GM12878 (cell line): Measurements from ENCODE around the gene MYD88. TPM values are rescaled to one million over a fixed set of nuclear protein-coding genes. Genes with fewer than 3 reads are reported as not detected.

ENCODE experiments used
- BCL3 ChIP-seq: IDR thresholded peaks from 2 replicates; pipeline ENCODE4 v1.6.1; 2011; ENCODE audit warnings: borderline replicate concordance, low read depth, mild to moderate bottlenecking, moderate library complexity, low read length; ENCODE audit not compliant: insufficient read depth, poor library complexity, severe bottlenecking
- BCLAF1 ChIP-seq: fragments of 450-650 bp; IDR thresholded peaks from 2 replicates; pipeline ENCODE4 v1.6.1; 2017; ENCODE audit warnings: antibody characterized with exemption, mild to moderate bottlenecking, moderate library complexity
- CBFB ChIP-seq: IDR thresholded peaks from 2 replicates; pipeline ENCODE4 v1.6.1; 2016; ENCODE audit warnings: antibody characterized with exemption, low read depth
- ETV6 ChIP-seq, 2 experiments: fragments of 450-650 bp in 1 of 2; IDR thresholded peaks in 1 of 2; conservative IDR thresholded peaks in 1 of 2; 2 replicates each; pipeline ENCODE4 v1.6.1; 2014; ENCODE audit warnings: antibody characterized with exemption in 1 of 2, borderline replicate concordance in 1 of 2, low read depth in 1 of 2, mild to moderate bottlenecking in 1 of 2, moderate library complexity in 1 of 2
- FOXK2 ChIP-seq: fragments of 450-650 bp; IDR thresholded peaks from 2 replicates; pipeline ENCODE4 v1.6.1; 2017; ENCODE audit warnings: mild to moderate bottlenecking, moderate library complexity
- JUNB ChIP-seq: IDR thresholded peaks from 2 replicates; pipeline ENCODE4 v1.6.1; 2016; ENCODE audit warnings: antibody characterized with exemption, mild to moderate bottlenecking
- RUNX3 ChIP-seq: IDR thresholded peaks from 2 replicates; pipeline ENCODE4 v1.6.1; 2012; ENCODE audit warnings: low read length, inconsistent platforms
- ZNF384 ChIP-seq: IDR thresholded peaks from 2 replicates; pipeline ENCODE4 v1.6.1; 2012; ENCODE audit warnings: low read depth, mild to moderate bottlenecking, low read length, improper control_type of control experiment, borderline replicate concordance
- ZZZ3 ChIP-seq: IDR thresholded peaks from 2 replicates; pipeline ENCODE4 v1.6.1; 2011; ENCODE audit warnings: low read depth; ENCODE audit not compliant: control insufficient read depth, insufficient read length
- polyA plus RNA-seq, 11 experiments: library from polyadenylated mRNA; depleted of rRNA in 4 of 11; unstranded in 6 of 11; stranded (reverse) in 5 of 11; fragments of >200 nt; fragmentation: Nextera tagmentation in 4 of 11; fragmentation: Illumina TruSeq in 1 of 11; extraction: Ambion mirVana in 4 of 11; extraction: Trizol in 1 of 11; gene quantifications; 1 replicate in 1 of 11; 2 replicates in 10 of 11; pipeline versions ENCODE4 v1.2.1 to v1.2.3, GENCODE V29; 2011 to 2016; ENCODE audit warnings: inconsistent platforms in 2 of 11, missing spikeins in 2 of 11, low read depth in 1 of 11
- small RNA-seq: library from RNA; depleted of rRNA; stranded (forward); fragments of <200 nt; gene quantifications from one replicate; pipeline ENCODE3, GENCODE V24; 2014
- total RNA-seq, 4 experiments: library from RNA; depleted of rRNA in 3 of 4; stranded (reverse); fragments of >200 nt in 3 of 4; fragmentation: Illumina TruSeq in 1 of 4; extraction: Trizol in 1 of 4; gene quantifications; 2 replicates each; pipeline versions ENCODE4 v1.2.1 to v1.2.3, GENCODE V29; 2013 to 2021

MYD88 gene
- total and polyA plus RNA-seq, 10 of the 15 experiments (the other 5 are each of a cell fraction or from before 2014, with no cell fraction given), result 5.5 to 84.8 (median 67.5) TPM

- TF ChIP-seq BCLAF1 (no peak), RUNX3 (no peak), CBFB (no peak), ZZZ3 (no peak), ZNF384 (no peak), FOXK2 (no peak), JUNB (no peak), BCL3 (no peak), ETV6 (conservative IDR thresholded peaks at IDR 0.05 in 1 of 2, IDR thresholded peaks at IDR 0.05 in 1 of 2; ENCODE audit: borderline replicate concordance in 1 of 2, low read depth in 1 of 2) (no peak)
These were observed 52.0 kb downstream of the MYD88 start (continued) for GRCh38 chr3:38190481-38190881.

Small RNAs within 50 kb of the gene (small RNA-seq; reads per million reads assigned to genes)
- gene RF00019, result not detected

Other genes starting within 250 kb of the MYD88 start
Only the 7 nearest of the 8 such genes appear.
- 3.4 and 3.9 TPM in 2 replicates for gene VILL, start 147.9 kb upstream of the MYD88 start, total RNA-seq (2014; rRNA removed)
- 1.3 and 1.9 TPM in 2 replicates for gene VILL, start 147.9 kb upstream of the MYD88 start, total RNA-seq (2014; rRNA removed; fragmentation: Illumina TruSeq; extraction: Trizol)
- gene VILL, start 147.9 kb upstream of the MYD88 start, total RNA-seq (2021), result 3.7 and 4.1 TPM in 2 replicates
- 3.1 and 5.4 TPM in 2 replicates for gene VILL, start 147.9 kb upstream of the MYD88 start, polyA plus RNA-seq (2011; rRNA removed)
- 0.41 and 1.4 TPM in 2 replicates for gene VILL, start 147.9 kb upstream of the MYD88 start, polyA plus RNA-seq (2014; fragmentation: Illumina TruSeq; extraction: Trizol)
- gene VILL, start 147.9 kb upstream of the MYD88 start, polyA plus RNA-seq (2014; fragmentation: Nextera tagmentation; extraction: Ambion mirVana), result under 1 TPM in 1 of 2 experiments, not detected in 1; 0.15 TPM
- 4.2 and 4.3 TPM in 2 replicates for gene VILL, start 147.9 kb upstream of the MYD88 start, polyA plus RNA-seq (2014; rRNA removed)
- 1 to 10 TPM; 2.1 TPM for gene VILL, start 147.9 kb upstream of the MYD88 start, polyA plus RNA-seq (2016; fragmentation: Nextera tagmentation; extraction: Ambion mirVana)
- 0.73 and 1.2 TPM in 2 replicates for gene PLCD1, start 109.0 kb upstream of the MYD88 start, total RNA-seq (2014; rRNA removed)
- gene PLCD1, start 109.0 kb upstream of the MYD88 start, total RNA-seq (2014; rRNA removed; fragmentation: Illumina TruSeq; extraction: Trizol), result 0.55 and 0.89 TPM in 2 replicates
- gene PLCD1, start 109.0 kb upstream of the MYD88 start, total RNA-seq (2021), result 1.6 and 2.4 TPM in 2 replicates
- gene PLCD1, start 109.0 kb upstream of the MYD88 start, polyA plus RNA-seq (2011; rRNA removed), result 1.8 and 3.5 TPM in 2 replicates
- gene PLCD1, start 109.0 kb upstream of the MYD88 start, polyA plus RNA-seq (2014; fragmentation: Illumina TruSeq; extraction: Trizol), result 0.32 and 1.0 TPM in 2 replicates
- under 1 TPM in 1 of 2 experiments, not detected in 1; 0.20 TPM for gene PLCD1, start 109.0 kb upstream of the MYD88 start, polyA plus RNA-seq (2014; fragmentation: Nextera tagmentation; extraction: Ambion mirVana)
- 1.5 and 3.9 TPM in 2 replicates for gene PLCD1, start 109.0 kb upstream of the MYD88 start, polyA plus RNA-seq (2014; rRNA removed)
- gene PLCD1, start 109.0 kb upstream of the MYD88 start, polyA plus RNA-seq (2016; fragmentation: Nextera tagmentation; extraction: Ambion mirVana), result 1 to 10 TPM; 1.2 to 2.0 TPM
- gene DLEC1, start 99.5 kb upstream of the MYD88 start, total RNA-seq (2014; rRNA removed), result not detected in 2 replicates
- gene DLEC1, start 99.5 kb upstream of the MYD88 start, total RNA-seq (2014; rRNA removed; fragmentation: Illumina TruSeq; extraction: Trizol), result 0.04 TPM in 1 of 2 replicates, not detected in the other
- gene DLEC1, start 99.5 kb upstream of the MYD88 start, total RNA-seq (2021), result 0.08 TPM in 2 replicates
- 0.03 and 0.05 TPM in 2 replicates for gene DLEC1, start 99.5 kb upstream of the MYD88 start, polyA plus RNA-seq (2011; rRNA removed)
- gene DLEC1, start 99.5 kb upstream of the MYD88 start, polyA plus RNA-seq (2014; fragmentation: Illumina TruSeq; extraction: Trizol), result not detected in 2 replicates
- under 1 TPM; 0.07 to 0.14 TPM for gene DLEC1, start 99.5 kb upstream of the MYD88 start, polyA plus RNA-seq (2014; fragmentation: Nextera tagmentation; extraction: Ambion mirVana)
- 0.03 and 0.04 TPM in 2 replicates for gene DLEC1, start 99.5 kb upstream of the MYD88 start, polyA plus RNA-seq (2014; rRNA removed)
- gene DLEC1, start 99.5 kb upstream of the MYD88 start, polyA plus RNA-seq (2016; fragmentation: Nextera tagmentation; extraction: Ambion mirVana), result under 1 TPM in 1 of 2 experiments, not detected in 1; 0.29 TPM
- 41.9 and 56.5 TPM in 2 replicates for gene ACAA1, start 1.5 kb upstream of the MYD88 start, total RNA-seq (2014; rRNA removed)
- gene ACAA1, start 1.5 kb upstream of the MYD88 start, total RNA-seq (2014; rRNA removed; fragmentation: Illumina TruSeq; extraction: Trizol), result 41.0 and 43.3 TPM in 2 replicates
- gene ACAA1, start 1.5 kb upstream of the MYD88 start, total RNA-seq (2021), result 65.6 and 68.1 TPM in 2 replicates
- gene ACAA1, start 1.5 kb upstream of the MYD88 start, polyA plus RNA-seq (2011; rRNA removed), result 54.9 and 85.4 TPM in 2 replicates
- gene ACAA1, start 1.5 kb upstream of the MYD88 start, polyA plus RNA-seq (2014; fragmentation: Illumina TruSeq; extraction: Trizol), result 24.5 and 51.5 TPM in 2 replicates
- 10 to 100 TPM in 1 of 2 experiments, 1 to 10 TPM in 1; 5.7 to 12.6 TPM for gene ACAA1, start 1.5 kb upstream of the MYD88 start, polyA plus RNA-seq (2014; fragmentation: Nextera tagmentation; extraction: Ambion mirVana)
- 79.2 and 90.2 TPM in 2 replicates for gene ACAA1, start 1.5 kb upstream of the MYD88 start, polyA plus RNA-seq (2014; rRNA removed)
- 10 to 100 TPM; 64.8 to 75.1 TPM for gene ACAA1, start 1.5 kb upstream of the MYD88 start, polyA plus RNA-seq (2016; fragmentation: Nextera tagmentation; extraction: Ambion mirVana)
- gene OXSR1, start 26.9 kb downstream of the MYD88 start, total RNA-seq (2014; rRNA removed), result 34.7 and 37.1 TPM in 2 replicates
- gene OXSR1, start 26.9 kb downstream of the MYD88 start, total RNA-seq (2014; rRNA removed; fragmentation: Illumina TruSeq; extraction: Trizol), result 36.9 and 38.3 TPM in 2 replicates
- gene OXSR1, start 26.9 kb downstream of the MYD88 start, total RNA-seq (2021), result 45.2 and 48.0 TPM in 2 replicates
- 54.6 and 74.8 TPM in 2 replicates for gene OXSR1, start 26.9 kb downstream of the MYD88 start, polyA plus RNA-seq (2011; rRNA removed)
- gene OXSR1, start 26.9 kb downstream of the MYD88 start, polyA plus RNA-seq (2014; fragmentation: Illumina TruSeq; extraction: Trizol), result 50.3 and 59.6 TPM in 2 replicates
- 10 to 100 TPM; 12.4 to 16.9 TPM for gene OXSR1, start 26.9 kb downstream of the MYD88 start, polyA plus RNA-seq (2014; fragmentation: Nextera tagmentation; extraction: Ambion mirVana)
- 35.0 and 36.7 TPM in 2 replicates for gene OXSR1, start 26.9 kb downstream of the MYD88 start, polyA plus RNA-seq (2014; rRNA removed)
- 10 to 100 TPM; 18.0 to 18.8 TPM for gene OXSR1, start 26.9 kb downstream of the MYD88 start, polyA plus RNA-seq (2016; fragmentation: Nextera tagmentation; extraction: Ambion mirVana)
- not detected in 2 replicates for gene SLC22A13, start 127.2 kb downstream of the MYD88 start, total RNA-seq (2014; rRNA removed)
- gene SLC22A13, start 127.2 kb downstream of the MYD88 start, total RNA-seq (2014; rRNA removed; fragmentation: Illumina TruSeq; extraction: Trizol), result 0.13 and 0.18 TPM in 2 replicates
- gene SLC22A13, start 127.2 kb downstream of the MYD88 start, total RNA-seq (2021), result 0.13 TPM in 1 of 2 replicates, not detected in the other
- gene SLC22A13, start 127.2 kb downstream of the MYD88 start, polyA plus RNA-seq (2011; rRNA removed), result 0.11 TPM in 1 of 2 replicates, not detected in the other
- 0.03 TPM in 1 of 2 replicates, not detected in the other for gene SLC22A13, start 127.2 kb downstream of the MYD88 start, polyA plus RNA-seq (2014; fragmentation: Illumina TruSeq; extraction: Trizol)
- under 1 TPM in 1 of 2 experiments, not detected in 1; 0.04 TPM for gene SLC22A13, start 127.2 kb downstream of the MYD88 start, polyA plus RNA-seq (2014; fragmentation: Nextera tagmentation; extraction: Ambion mirVana)
- 0.05 and 0.19 TPM in 2 replicates for gene SLC22A13, start 127.2 kb downstream of the MYD88 start, polyA plus RNA-seq (2014; rRNA removed)
- gene SLC22A13, start 127.2 kb downstream of the MYD88 start, polyA plus RNA-seq (2016; fragmentation: Nextera tagmentation; extraction: Ambion mirVana), result not detected
- gene SLC22A14, start 143.6 kb downstream of the MYD88 start, total RNA-seq (2014; rRNA removed), result not detected in 2 replicates
- gene SLC22A14, start 143.6 kb downstream of the MYD88 start, total RNA-seq (2014; rRNA removed; fragmentation: Illumina TruSeq; extraction: Trizol), result not detected in 2 replicates
- not detected in 2 replicates for gene SLC22A14, start 143.6 kb downstream of the MYD88 start, total RNA-seq (2021)
- gene SLC22A14, start 143.6 kb downstream of the MYD88 start, polyA plus RNA-seq (2011; rRNA removed), result 0.04 TPM in 1 of 2 replicates, not detected in the other
- gene SLC22A14, start 143.6 kb downstream of the MYD88 start, polyA plus RNA-seq (2014; fragmentation: Illumina TruSeq; extraction: Trizol), result not detected in 2 replicates
- gene SLC22A14, start 143.6 kb downstream of the MYD88 start, polyA plus RNA-seq (2014; fragmentation: Nextera tagmentation; extraction: Ambion mirVana), result not detected
- not detected in 2 replicates for gene SLC22A14, start 143.6 kb downstream of the MYD88 start, polyA plus RNA-seq (2014; rRNA removed)
- gene SLC22A14, start 143.6 kb downstream of the MYD88 start, polyA plus RNA-seq (2016; fragmentation: Nextera tagmentation; extraction: Ambion mirVana), result not detected